Measurements from ENCODE around the gene FGF16. TPM values are rescaled to one million over a fixed set of nuclear protein-coding genes. Genes with fewer than 3 reads are reported as not detected.

The FGF16 gene
- total and polyA plus RNA-seq, 10 of the 15 experiments (the other 5 are each of a cell fraction or from before 2014, with no cell fraction given), result not detected

- H3K36me3 ChIP-seq (ENCODE audit: control insufficient read depth in 2 of 2, insufficient read depth in 2 of 2, low read length in 1 of 2), result no peaks in the 10 kb centered on the region
- no peak for FAIRE-seq
- RAD21 ChIA-PET (ENCODE audit: unreplicated experiment), result no interaction called here
- no peak overlapping the region for H2AFZ ChIP-seq (ENCODE audit: control insufficient read depth, low read depth, low read length)
- no peak overlapping the region for H3K4me2 ChIP-seq (ENCODE audit: control insufficient read depth, insufficient read depth)
- CTCF ChIA-PET, result no interaction called here
- no peak overlapping the region for H3K4me3 ChIP-seq
- intact Hi-C loops (cut with micrococcal nuclease; ENCODE audit: unreplicated experiment) (no loop called here), in situ Hi-C loops (cut with MboI) (no loop called here)
- no peaks in the 10 kb centered on the region; the same call in 2 of the 3 replicates for H3K9me3 ChIP-seq (replicated peaks; ENCODE audit: control insufficient read depth, insufficient read depth, low read length)
- H3K79me2 ChIP-seq (ENCODE audit: control insufficient read depth, insufficient read depth, low read length), result no peaks in the 10 kb centered on the region
- H4K20me1 ChIP-seq (ENCODE audit: control insufficient read depth, insufficient read depth), result no peaks in the 10 kb centered on the region
- H3K27ac ChIP-seq (ENCODE audit: control insufficient read depth, insufficient read depth), result no peak overlapping the region
- POLR2A ChIA-PET, result no interaction called here
- no TSS peak for BruUV-seq (replicated peaks)
- no peak overlapping the region for H3K9ac ChIP-seq (ENCODE audit: control insufficient read depth, insufficient read depth, low read length)
- TF ChIP-seq TCF3 (IDR thresholded peaks at IDR 0.05; ENCODE audit: borderline replicate concordance, insufficient read depth, low read depth, low read length) (no peak), RFX5 (IDR thresholded peaks at IDR 0.05; ENCODE audit: low read depth, low read length) (no peak), POLR2AphosphoS2 (IDR thresholded peaks at IDR 0.05; ENCODE audit: low read depth, low read length) (no peak), SMC3 (IDR thresholded peaks at IDR 0.05; ENCODE audit: borderline replicate concordance, low read length) (no peak), BCL11A (IDR thresholded peaks at IDR 0.05; ENCODE audit: low read depth, low read length) (no peak), EZH2 (IDR thresholded peaks at IDR 0.05; ENCODE audit: borderline replicate concordance, control insufficient read depth, low read depth, low read length) (no peak), FOS (IDR thresholded peaks at IDR 0.05; ENCODE audit: borderline replicate concordance, extremely low read depth, insufficient read length) (no peak), MYC (IDR thresholded peaks at IDR 0.05; ENCODE audit: insufficient read depth, insufficient read length, insufficient replicate concordance, low read length, severe bottlenecking) (no peak), ZNF24 (IDR thresholded peaks at IDR 0.05) (no peak), IRF3 (IDR thresholded peaks at IDR 0.05) (no peak), BHLHE40 (IDR thresholded peaks at IDR 0.05; ENCODE audit: borderline replicate concordance in 1 of 2, low read depth in 2 of 2, low read length in 1 of 2) (no peak), PRDM15 (CRISPR knock-in tag; IDR thresholded peaks at IDR 0.05) (no peak)
- peaks cover 0 to 5% of the 10 kb centered on the region in 2 experiments; a peak in 3 of 4 replicates for H3K27me3 ChIP-seq (replicated peaks in 1 of 2; ENCODE audit: control insufficient read depth in 2 of 2, insufficient read depth in 2 of 2, low read length in 1 of 2)
- no peak for DNase-seq (ENCODE audit: low read depth, low spot score)
- no peak for ATAC-seq
- H3K4me1 ChIP-seq (ENCODE audit: control insufficient read depth, insufficient read depth, low read length), result no peaks in the 10 kb centered on the region
- SMC1A ChIA-PET (ENCODE audit: uncharacterized antibody, unreplicated experiment), result no interaction called here
- WGBS (ENCODE audit: insufficient coverage, insufficient replicate concordance, low lambda C conversion rate, missing lambda C conversion rate), result 0% methylated on average over 1 of the region's 1 CpG
These were observed 4.5 kb upstream of the FGF16 start for GRCh38 chrX:77442728-77443127.
